ENCODE measurements around the gene CDH4. TPM values are rescaled to one million over a fixed set of nuclear protein-coding genes. Genes with fewer than 3 reads are reported as not detected.

Gene CDH4
- total RNA-seq, 1 experiment from 2014 or later, result 5.3 TPM

GRCh38 chr20:61541537-61541936 lies 289.5 kb downstream of the CDH4 start:
- TF ChIP-seq ZNF219 (CRISPR knock-in tag; IDR thresholded peaks at IDR 0.05; ENCODE audit: borderline replicate concordance) (no peak), ELF4 (CRISPR knock-in tag; IDR thresholded peaks at IDR 0.05; ENCODE audit: low read depth) (no peak), FOXK1 (CRISPR knock-in tag; IDR thresholded peaks at IDR 0.05) (no peak), NFE2L1 (CRISPR knock-in tag; IDR thresholded peaks at IDR 0.05) (no peak), RORB (CRISPR knock-in tag; IDR thresholded peaks at IDR 0.05) (no peak), ZNF532 (CRISPR knock-in tag; IDR thresholded peaks at IDR 0.05; ENCODE audit: borderline replicate concordance) (no peak), PRDM15 (CRISPR knock-in tag; IDR thresholded peaks at IDR 0.05) (no peak), IRF1 (CRISPR knock-in tag; IDR thresholded peaks at IDR 0.05) (no peak)
- TF ChIP-seq, protein P1, sequence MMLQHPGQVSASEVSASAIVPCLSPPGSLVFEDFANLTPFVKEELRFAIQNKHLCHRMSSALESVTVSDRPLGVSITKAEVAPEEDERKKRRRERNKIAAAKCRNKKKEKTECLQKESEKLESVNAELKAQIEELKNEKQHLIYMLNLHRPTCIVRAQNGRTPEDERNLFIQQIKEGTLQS (CRISPR knock-in tag; conservative IDR thresholded peaks at IDR 0.05), result no peak
- Mint-ChIP-seq H3K4me1 (peaks cover 8% of the 10 kb centered on the region), H3K27ac (no peak overlapping the region), H3K36me3 (no peaks in the 10 kb centered on the region; the same call in 1 of the 2 replicates), H3K4me3 (no peak overlapping the region), H3K27me3 (ENCODE audit: low read depth) (peaks cover 25% of the 10 kb centered on the region), H3K9me3 (peaks cover 4% of the 10 kb centered on the region)
- ATAC-seq, result no peak
- ChIA-PET POLR2A (no interaction called here), CTCF (interaction anchor here (1.0 kb wide), 1 partner anchor 19 kb away, joined by 3 read pairs; no protein-coding TSS in a partner anchor)
- no peak for DNase-seq (ENCODE audit: low spot score)

GRCh38 chr20:61543086-61543485 lies 291.0 kb downstream of the CDH4 start:
- ChIA-PET CTCF (interaction anchor here (0.6 kb wide), 1 partner anchor 24 kb away, joined by 5 read pairs; no protein-coding TSS in a partner anchor), POLR2A (no interaction called here)
- DNase-seq (ENCODE audit: low spot score) (no peak), ATAC-seq (no peak)
- Mint-ChIP-seq H3K4me1 (peaks cover 8% of the 10 kb centered on the region), H3K9me3 (peaks cover 4% of the 10 kb centered on the region), H3K27me3 (ENCODE audit: low read depth) (peaks cover 28% of the 10 kb centered on the region), H3K36me3 (no peaks in the 10 kb centered on the region; the same call in 1 of the 2 replicates), H3K4me3 (no peak overlapping the region), H3K27ac (no peak overlapping the region)
- TF ChIP-seq CBFB (CRISPR knock-in tag; IDR thresholded peaks at IDR 0.05; ENCODE audit: low read depth) (no peak), GTF2I (CRISPR knock-in tag; conservative IDR thresholded peaks at IDR 0.05) (no peak), ZNF671 (CRISPR knock-in tag; IDR thresholded peaks at IDR 0.05) (no peak), RELA (CRISPR knock-in tag; IDR thresholded peaks at IDR 0.05; ENCODE audit: borderline replicate concordance) (no peak), ZNF263 (CRISPR knock-in tag; IDR thresholded peaks at IDR 0.05; ENCODE audit: low read depth) (no peak), ERG (CRISPR knock-in tag; IDR thresholded peaks at IDR 0.05) (no peak), NFYB (CRISPR knock-in tag; conservative IDR thresholded peaks at IDR 0.05; ENCODE audit: low read depth) (no peak), ZNF219 (CRISPR knock-in tag; IDR thresholded peaks at IDR 0.05; ENCODE audit: borderline replicate concordance) (no peak)
